AG04450 (cell line): Measurements from ENCODE around the gene VSIR. TPM values are rescaled to one million over a fixed set of nuclear protein-coding genes. Genes with fewer than 3 reads are reported as not detected.
A peak's percentile ranks its signal among the peaks of the same experiment; 100 is the strongest.

Source experiments
- CTCF ChIA-PET: fragments of 300-600, 350-600 bp; formaldehyde crosslinking; extraction: SDS; loops from one replicate; lab custom pipeline; 2022; ENCODE audit warnings: antibody characterized with exemption, inconsistent platforms; lab: Charles Lee
- POLR2A ChIA-PET: fragments of 350-600 bp; formaldehyde crosslinking; extraction: SDS; loops from one replicate; lab custom pipeline; 2021; ENCODE audit warnings: antibody characterized with exemption, inconsistent platforms; lab: Yijun Ruan, JAX
- DNase-seq: peaks from one replicate; pipeline ENCODE4 v3.0.0-alpha.2; 2011; ENCODE audit warnings: low read depth, low spot score
- H3K27ac ChIP-seq: one replicate; pipeline ENCODE4 v1.5.1; 2012; ENCODE audit warnings: low read depth, low read length, control low read depth
- H3K27me3 ChIP-seq: one replicate; pipeline ENCODE4 v1.6.0; 2012; ENCODE audit warnings: low read length; ENCODE audit not compliant: control insufficient read depth, insufficient read depth
- H3K4me3 ChIP-seq: 2 replicates; pipeline ENCODE4 v1.5.1; 2011; ENCODE audit warnings: mild to moderate bottlenecking, low read depth, low read length, control low read depth
- H3K9me3 ChIP-seq: 2 replicates; pipeline ENCODE4 v1.5.1; 2012; ENCODE audit warnings: low read length; ENCODE audit not compliant: control insufficient read depth, insufficient read depth
- polyA plus RNA-seq: library from polyadenylated mRNA; depleted of rRNA; stranded (reverse); fragments of >200 nt; gene quantifications from 2 replicates; pipeline ENCODE4 v1.2.3, GENCODE V29; 2011
- TF ChIP-seq, protein P1 (sequence below): IDR thresholded peaks from 2 replicates; pipeline ENCODE4 v1.5.1; 2011; ENCODE audit warnings: low read depth, low read length, control low read depth, inconsistent platforms

The VSIR gene
- polyA plus RNA-seq, 1 experiment, result 22.1 TPM

DNA sequence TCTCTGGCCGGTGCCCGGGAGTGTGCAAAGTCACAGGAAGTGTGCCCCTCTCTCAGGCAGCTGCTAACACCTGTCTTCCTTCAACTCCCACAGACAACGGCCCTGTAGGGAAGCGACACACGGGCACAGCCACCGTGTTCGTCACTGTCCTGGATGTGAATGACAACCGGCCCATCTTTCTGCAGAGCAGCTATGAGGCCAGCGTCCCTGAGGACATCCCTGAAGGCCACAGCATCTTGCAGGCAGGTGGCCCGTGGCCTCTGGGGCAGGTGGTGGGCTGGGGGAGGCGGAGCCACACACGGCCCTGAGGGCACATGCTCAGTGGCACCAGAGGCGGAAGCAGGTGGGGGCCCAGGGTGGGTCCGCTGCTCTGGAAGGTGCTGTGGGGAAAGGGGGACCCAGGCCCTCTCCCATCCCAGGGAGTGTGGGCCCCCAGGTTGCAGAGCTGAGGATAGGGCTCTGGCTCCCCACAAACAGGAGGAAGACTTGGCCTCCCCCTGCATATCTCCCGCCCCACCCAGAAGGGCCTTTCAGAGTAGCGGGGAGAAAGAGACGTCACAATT is 60.7 kb downstream of the VSIR start:
- no peaks in the 10 kb centered on the region; the same call in 1 of the 2 replicates for H3K9me3 ChIP-seq
- POLR2A ChIA-PET, result interaction anchor here (1.3 to 1.9 kb wide), 3 partner anchors 47 to 60 kb away, joined by 3 to 7 read pairs (median 5); no protein-coding TSS in a partner anchor
- CTCF ChIA-PET, result interaction anchor here (0.9 to 1.3 kb wide), 2 partner anchors 16 to 60 kb away, joined by 4 to 8 read pairs; partner anchors contain the start of gene VSIR
- no peak for DNase-seq
- H3K27ac ChIP-seq, result peak overlapping the region; percentile 86
- peaks cover 9% of the 10 kb centered on the region for H3K27me3 ChIP-seq
- no peak overlapping the region for H3K4me3 ChIP-seq
- TF ChIP-seq, protein P1, sequence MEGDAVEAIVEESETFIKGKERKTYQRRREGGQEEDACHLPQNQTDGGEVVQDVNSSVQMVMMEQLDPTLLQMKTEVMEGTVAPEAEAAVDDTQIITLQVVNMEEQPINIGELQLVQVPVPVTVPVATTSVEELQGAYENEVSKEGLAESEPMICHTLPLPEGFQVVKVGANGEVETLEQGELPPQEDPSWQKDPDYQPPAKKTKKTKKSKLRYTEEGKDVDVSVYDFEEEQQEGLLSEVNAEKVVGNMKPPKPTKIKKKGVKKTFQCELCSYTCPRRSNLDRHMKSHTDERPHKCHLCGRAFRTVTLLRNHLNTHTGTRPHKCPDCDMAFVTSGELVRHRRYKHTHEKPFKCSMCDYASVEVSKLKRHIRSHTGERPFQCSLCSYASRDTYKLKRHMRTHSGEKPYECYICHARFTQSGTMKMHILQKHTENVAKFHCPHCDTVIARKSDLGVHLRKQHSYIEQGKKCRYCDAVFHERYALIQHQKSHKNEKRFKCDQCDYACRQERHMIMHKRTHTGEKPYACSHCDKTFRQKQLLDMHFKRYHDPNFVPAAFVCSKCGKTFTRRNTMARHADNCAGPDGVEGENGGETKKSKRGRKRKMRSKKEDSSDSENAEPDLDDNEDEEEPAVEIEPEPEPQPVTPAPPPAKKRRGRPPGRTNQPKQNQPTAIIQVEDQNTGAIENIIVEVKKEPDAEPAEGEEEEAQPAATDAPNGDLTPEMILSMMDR, result no peak

DNA sequence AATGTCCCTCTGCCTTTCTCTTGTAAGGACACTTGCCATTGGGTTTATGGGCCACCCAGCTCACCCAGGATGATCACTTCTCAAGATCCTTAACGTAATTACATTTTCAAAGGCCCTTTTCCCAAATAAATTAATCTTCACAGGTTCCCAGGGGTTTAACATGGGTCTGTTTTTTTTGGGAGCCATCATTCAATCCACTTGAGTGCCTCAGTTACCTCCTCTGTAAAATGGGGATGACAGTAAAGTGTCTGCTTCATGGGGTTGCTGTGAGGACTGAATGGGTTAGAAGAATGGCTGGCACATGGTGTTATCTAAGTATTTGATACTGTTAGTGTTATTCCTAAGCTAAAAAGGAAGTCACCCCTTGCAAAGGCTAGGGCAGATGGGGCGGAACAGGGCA is 61.1 kb downstream of the VSIR start:
- peaks cover 13% of the 10 kb centered on the region for H3K27me3 ChIP-seq
- ChIA-PET CTCF (interaction anchor here (0.6 to 1.3 kb wide), 3 partner anchors 14 to 334 kb away, joined by 3 to 8 read pairs (median 5); partner anchors contain the start of gene VSIR), POLR2A (interaction anchor here (1.9 kb wide), 1 partner anchor 47 kb away, joined by 7 read pairs; no protein-coding TSS in a partner anchor)
- H3K27ac ChIP-seq, result no peak overlapping the region
- TF ChIP-seq, protein P1, result no peak
- no peak for DNase-seq
- H3K4me3 ChIP-seq, result no peak overlapping the region
- no peaks in the 10 kb centered on the region; the same call in 1 of the 2 replicates for H3K9me3 ChIP-seq

DNA sequence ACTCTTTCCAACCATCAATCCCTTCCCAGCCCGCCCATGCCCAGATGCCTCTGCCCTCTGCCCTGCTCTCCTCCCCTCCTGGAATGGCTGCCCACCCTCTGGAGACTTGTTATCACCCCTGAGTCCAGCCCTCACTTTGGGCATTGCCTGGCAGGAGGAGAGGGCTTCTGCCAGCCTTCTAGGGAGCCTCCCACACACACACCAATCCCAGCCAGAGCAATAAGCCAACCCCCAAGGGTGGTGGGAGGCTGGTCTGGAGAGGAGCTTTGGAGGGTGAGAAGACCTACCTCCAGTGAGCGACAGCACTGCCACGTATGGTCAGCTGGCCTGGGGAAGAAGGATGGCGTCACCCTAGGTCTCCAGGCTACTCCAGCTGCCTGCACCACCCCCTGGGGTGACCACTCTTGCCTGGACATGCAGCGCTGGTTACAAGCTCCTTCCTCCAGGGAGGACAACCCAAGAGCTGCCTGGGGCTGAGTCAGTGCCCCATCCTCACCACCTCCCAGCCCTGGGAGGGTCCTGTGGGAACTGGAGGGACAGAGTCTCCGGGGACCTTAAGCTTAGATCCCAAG is 62.2 kb downstream of the VSIR start:
- CTCF ChIA-PET, result interaction anchor here (1.3 kb wide), 1 partner anchor 13 kb away, joined by 5 read pairs; no protein-coding TSS in a partner anchor
- POLR2A ChIA-PET, result no interaction called here
- Histone ChIP-seq H3K4me3 (no peak overlapping the region), H3K27ac (no peak overlapping the region), H3K27me3 (peaks cover 16% of the 10 kb centered on the region), H3K9me3 (no peaks in the 10 kb centered on the region; the same call in 1 of the 2 replicates)
- DNase-seq, result no peak
- TF ChIP-seq, protein P1, result no peak

DNA sequence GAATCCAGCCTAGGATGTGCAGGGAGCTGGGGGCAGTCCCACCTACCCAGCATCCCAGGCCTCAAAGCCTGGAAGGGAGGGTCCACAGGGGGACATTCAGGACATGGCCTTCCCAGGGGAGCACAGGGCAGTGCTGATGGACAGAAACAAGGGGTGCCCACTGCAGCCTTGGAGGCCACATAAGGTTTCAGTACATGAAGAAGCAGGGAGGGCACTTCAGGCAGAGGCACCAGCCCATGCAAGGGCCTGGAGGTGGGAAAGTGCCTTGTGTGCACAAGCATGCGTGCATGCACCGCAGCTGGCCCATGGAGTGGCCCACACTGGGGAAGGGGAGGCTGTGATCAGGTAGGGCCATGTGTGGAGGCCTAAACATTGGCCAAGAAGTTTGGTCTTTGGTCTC is 62.8 kb downstream of the VSIR start:
- TF ChIP-seq, protein P1, result no peak
- H3K27me3 ChIP-seq, result peaks cover 20% of the 10 kb centered on the region
- DNase-seq, result no peak
- H3K4me3 ChIP-seq, result no peak overlapping the region
- no peak overlapping the region for H3K27ac ChIP-seq
- ChIA-PET CTCF (no interaction called here), POLR2A (no interaction called here)
- no peaks in the 10 kb centered on the region; the same call in 1 of the 2 replicates for H3K9me3 ChIP-seq
